H1 (cell line): ENCODE measurements around the gene NTN4.

Source experiments
- GABPA ChIP-seq: IDR thresholded peaks from 2 replicates; pipeline ENCODE4 v1.6.1; 2011; ENCODE audit warnings: mild to moderate bottlenecking, low read length, moderate library complexity, borderline replicate concordance; ENCODE audit not compliant: insufficient read depth
- JUN ChIP-seq: IDR thresholded peaks from 2 replicates; pipeline ENCODE4 v1.6.1; 2011; ENCODE audit warnings: low read depth, mild to moderate bottlenecking, improper control_type of control experiment, low read length
- POLR2A ChIP-seq, 2 experiments: IDR thresholded peaks; 1 replicate in 1 of 2; 2 replicates in 1 of 2; pipeline ENCODE4 v1.6.1; 2011; ENCODE audit warnings: low read depth in 2 of 2, low read length in 2 of 2, mild to moderate bottlenecking in 2 of 2; ENCODE audit errors: control extremely low read depth in 1 of 2
- POLR2AphosphoS5 ChIP-seq: IDR thresholded peaks from 2 replicates; pipeline ENCODE4 v1.6.1; 2011; ENCODE audit warnings: low read depth, low read length
- RFX5 ChIP-seq: IDR thresholded peaks from 2 replicates; pipeline ENCODE4 v1.6.1; 2011; ENCODE audit warnings: low read depth, low read length, improper control_type of control experiment, borderline replicate concordance
- TAF1 ChIP-seq: IDR thresholded peaks from 2 replicates; pipeline ENCODE4 v1.6.1; 2011; ENCODE audit warnings: mild to moderate bottlenecking, low read depth, low read length
- TBP ChIP-seq: IDR thresholded peaks from 2 replicates; pipeline ENCODE4 v1.6.1; 2011; ENCODE audit warnings: low read depth, low read length, improper control_type of control experiment
- ZNF274 ChIP-seq: IDR thresholded peaks from 2 replicates; pipeline ENCODE4 v1.7.0; 2012; ENCODE audit warnings: low read length, borderline replicate concordance; ENCODE audit errors: extremely low read depth
- TF ChIP-seq, protein P1 (sequence below), 3 experiments: IDR thresholded peaks; 1 replicate in 2 of 3; 2 replicates in 1 of 3; pipeline versions ENCODE4 v1.5.1 to v1.6.1; 2011; ENCODE audit warnings: low read length in 3 of 3, mild to moderate bottlenecking in 3 of 3, inconsistent platforms in 2 of 3, low read depth in 1 of 3, moderate library complexity in 1 of 3; ENCODE audit not compliant: insufficient read depth in 1 of 3; ENCODE audit errors: control extremely low read depth in 1 of 3

DNA sequence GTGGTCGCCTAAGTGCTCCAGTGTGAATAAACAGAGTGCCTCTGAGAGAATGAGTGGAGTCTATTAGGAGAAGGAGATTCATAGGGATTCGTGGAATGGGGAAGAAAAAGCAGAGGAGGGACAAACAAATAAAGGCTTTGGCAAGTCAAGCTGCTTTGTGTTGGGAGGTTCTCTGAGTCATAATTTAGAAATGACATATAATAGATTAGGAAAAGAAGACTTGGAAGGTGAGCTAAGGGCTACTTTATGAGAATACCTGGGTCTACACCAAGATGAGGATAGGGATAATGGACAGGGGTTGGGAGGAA is 6.4 kb upstream of the NTN4 start:
- TF ChIP-seq POLR2AphosphoS5 (no peak), TAF1 (no peak), TBP (no peak), POLR2A (IDR thresholded peaks at IDR 0.05; ENCODE audit: control extremely low read depth in 1 of 2, low read depth in 2 of 2, low read length in 2 of 2) (no peak), RFX5 (no peak), JUN (no peak), GABPA (no peak), ZNF274 (no peak)
- TF ChIP-seq, protein P1, sequence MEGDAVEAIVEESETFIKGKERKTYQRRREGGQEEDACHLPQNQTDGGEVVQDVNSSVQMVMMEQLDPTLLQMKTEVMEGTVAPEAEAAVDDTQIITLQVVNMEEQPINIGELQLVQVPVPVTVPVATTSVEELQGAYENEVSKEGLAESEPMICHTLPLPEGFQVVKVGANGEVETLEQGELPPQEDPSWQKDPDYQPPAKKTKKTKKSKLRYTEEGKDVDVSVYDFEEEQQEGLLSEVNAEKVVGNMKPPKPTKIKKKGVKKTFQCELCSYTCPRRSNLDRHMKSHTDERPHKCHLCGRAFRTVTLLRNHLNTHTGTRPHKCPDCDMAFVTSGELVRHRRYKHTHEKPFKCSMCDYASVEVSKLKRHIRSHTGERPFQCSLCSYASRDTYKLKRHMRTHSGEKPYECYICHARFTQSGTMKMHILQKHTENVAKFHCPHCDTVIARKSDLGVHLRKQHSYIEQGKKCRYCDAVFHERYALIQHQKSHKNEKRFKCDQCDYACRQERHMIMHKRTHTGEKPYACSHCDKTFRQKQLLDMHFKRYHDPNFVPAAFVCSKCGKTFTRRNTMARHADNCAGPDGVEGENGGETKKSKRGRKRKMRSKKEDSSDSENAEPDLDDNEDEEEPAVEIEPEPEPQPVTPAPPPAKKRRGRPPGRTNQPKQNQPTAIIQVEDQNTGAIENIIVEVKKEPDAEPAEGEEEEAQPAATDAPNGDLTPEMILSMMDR (IDR thresholded peaks at IDR 0.05; ENCODE audit: control extremely low read depth in 1 of 3, insufficient read depth in 1 of 3, low read depth in 1 of 3, low read length in 3 of 3) = no peak
